NT2/D1 (cell line): ENCODE results near the gene CCDC7.
"Not testable (repeated sequence)": the region's sequence is repeated elsewhere in the genome, so short reads cannot be mapped to it uniquely, and the experiment has no call there.

Experiments used
- DNase-seq: peaks from one replicate; pipeline ENCODE4 v3.0.0-alpha.2; 2011; ENCODE audit warnings: low read depth, low spot score
- H3K27me3 ChIP-seq: 2 replicates; pipeline ENCODE4 v1.6.0; 2011; ENCODE audit warnings: mild to moderate bottlenecking; ENCODE audit not compliant: insufficient read length, insufficient read depth
- H3K36me3 ChIP-seq: 2 replicates; pipeline ENCODE4 v1.6.1; 2011; ENCODE audit warnings: mild to moderate bottlenecking, low read length, mixed read lengths; ENCODE audit not compliant: insufficient read depth, insufficient read length
- H3K4me1 ChIP-seq: 2 replicates; pipeline ENCODE4 v1.5.1; 2011; ENCODE audit not compliant: insufficient read depth, insufficient read length
- H3K4me3 ChIP-seq: 2 replicates; pipeline ENCODE4 v1.5.1; 2011; ENCODE audit warnings: low read depth; ENCODE audit not compliant: insufficient read length
- H3K9ac ChIP-seq: 2 replicates; pipeline ENCODE4 v1.6.0; 2011; ENCODE audit warnings: low read depth; ENCODE audit not compliant: insufficient read length
- H3K9me3 ChIP-seq: 2 replicates; pipeline ENCODE4 v1.5.1; 2011; ENCODE audit warnings: mild to moderate bottlenecking, low read length; ENCODE audit not compliant: insufficient read depth
- SUZ12 ChIP-seq: IDR thresholded peaks from 2 replicates; pipeline ENCODE4 v1.6.1; 2011; ENCODE audit not compliant: insufficient read length, insufficient read depth; ENCODE audit errors: extremely low read depth
- YY1 ChIP-seq: IDR thresholded peaks from 2 replicates; pipeline ENCODE4 v1.6.1; 2011; ENCODE audit not compliant: insufficient read length, insufficient read depth
- ZNF274 ChIP-seq: IDR thresholded peaks from 2 replicates; pipeline ENCODE4 v1.6.1; 2011; ENCODE audit warnings: mild to moderate bottlenecking, low read depth, low read length

The CCDC7 gene

DNA sequence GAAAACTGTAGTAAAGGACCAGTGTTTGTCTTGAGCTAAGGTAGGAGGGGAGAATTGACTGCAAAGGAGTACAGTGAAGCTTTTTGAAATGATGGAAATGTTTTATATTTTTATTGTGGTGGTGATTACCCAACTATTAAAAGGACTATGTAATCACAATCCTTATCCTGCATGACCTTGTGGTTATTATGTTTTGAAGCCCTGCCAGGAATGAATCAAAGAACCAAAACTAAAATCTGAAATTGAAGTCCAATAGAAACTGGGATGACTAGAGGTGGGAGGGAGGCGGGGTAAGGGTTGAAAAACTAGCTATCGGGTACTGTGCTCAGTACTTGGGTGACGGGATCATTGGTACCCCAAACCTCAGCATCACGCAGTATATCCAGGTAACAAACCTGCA, 8.2 kb downstream of the CCDC7 start:
- DNase-seq = no peak

DNA sequence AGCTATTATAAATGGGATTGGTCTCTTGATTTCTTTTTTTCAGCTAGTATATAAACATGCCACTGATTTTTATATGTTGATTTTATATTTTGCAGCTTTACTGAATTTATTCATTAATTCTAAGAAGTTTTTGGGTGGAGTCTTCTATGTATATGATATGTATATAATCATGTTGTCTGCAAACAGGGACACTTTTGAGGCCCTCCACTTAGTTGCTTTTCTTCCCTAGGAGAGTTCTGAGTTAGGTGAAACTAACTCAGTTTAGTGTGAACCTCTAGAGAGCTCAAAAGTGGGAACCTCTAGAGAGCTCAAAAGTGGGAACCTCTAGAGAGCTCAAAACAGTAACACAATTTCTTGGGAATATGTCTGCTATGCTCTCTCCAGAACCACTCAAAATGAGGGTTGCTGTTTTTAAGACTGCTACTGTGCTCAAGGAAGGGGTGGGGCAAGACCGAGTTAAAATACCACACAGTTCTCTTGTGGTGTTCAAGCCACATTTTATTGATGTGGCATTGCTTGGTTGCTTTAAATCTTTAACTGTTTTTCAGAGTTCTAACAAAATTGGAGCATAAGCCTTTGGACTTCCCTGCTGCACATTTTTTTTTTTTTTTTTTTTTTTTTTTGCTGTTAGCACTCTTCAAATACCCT, 13.2 kb downstream of the CCDC7 start:
- no peaks in the 10 kb centered on the region for H3K36me3 ChIP-seq
- TF ChIP-seq SUZ12 (no peak), ZNF274 (no peak), YY1 (no peak)
- DNase-seq = no peak
- H3K4me1 ChIP-seq = no peaks in the 10 kb centered on the region
- no peaks in the 10 kb centered on the region for H3K9me3 ChIP-seq
- H3K4me3 ChIP-seq = no peak overlapping the region
- no peaks in the 10 kb centered on the region for H3K27me3 ChIP-seq
- H3K9ac ChIP-seq = no peak overlapping the region

More for the DNA sequence above, 8.2 kb downstream of the CCDC7 start:
- Histone ChIP-seq H3K4me3 (no peak overlapping the region), H3K4me1 (no peaks in the 10 kb centered on the region), H3K36me3 (peaks cover 2% of the 10 kb centered on the region), H3K27me3 (no peaks in the 10 kb centered on the region), H3K9ac (no peak overlapping the region), H3K9me3 (no peaks in the 10 kb centered on the region)
- TF ChIP-seq SUZ12 (no peak), YY1 (no peak), ZNF274 (no peak)

DNA sequence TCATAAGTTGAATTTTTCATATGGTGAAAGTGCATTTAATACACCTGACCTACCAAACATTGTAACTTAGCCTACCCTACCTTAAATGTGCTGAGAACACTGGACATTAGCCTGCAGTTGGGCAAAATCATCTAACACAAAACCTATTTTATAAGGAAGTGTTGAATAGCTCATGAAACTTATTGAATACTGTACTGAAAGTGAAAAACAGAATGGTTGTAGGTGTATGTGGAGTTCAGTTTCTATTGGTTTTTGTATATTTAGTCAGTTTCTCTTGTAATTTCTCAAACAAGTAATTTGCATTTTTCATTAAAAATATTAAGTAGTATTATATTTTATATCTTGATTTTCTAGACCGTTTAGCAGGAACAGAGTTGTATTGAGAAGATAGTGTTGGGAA, 15.3 kb downstream of the CCDC7 start:
- DNase-seq = no peak
- no peaks in the 10 kb centered on the region for H3K4me1 ChIP-seq
- TF ChIP-seq SUZ12 (no peak), ZNF274 (no peak), YY1 (no peak)
- no peaks in the 10 kb centered on the region for H3K9me3 ChIP-seq
- no peak overlapping the region for H3K4me3 ChIP-seq
- H3K27me3 ChIP-seq = no peaks in the 10 kb centered on the region
- no peaks in the 10 kb centered on the region for H3K36me3 ChIP-seq
- no peak overlapping the region for H3K9ac ChIP-seq

- Histone ChIP-seq H3K9me3 (no peaks in the 10 kb centered on the region), H3K27me3 (no peaks in the 10 kb centered on the region), H3K36me3 (no peaks in the 10 kb centered on the region), H3K4me1 (no peaks in the 10 kb centered on the region), H3K4me3 (no peak overlapping the region), H3K9ac (no peak overlapping the region)
- no peak for DNase-seq
- no peak for TF ChIP-seq ZNF274
- TF ChIP-seq SUZ12 = no peak
- no peak for TF ChIP-seq YY1
These were observed 25.3 kb downstream of the CCDC7 start for GRCh38 chr10:32471232-32471631.

- Histone ChIP-seq H3K9ac (no peak overlapping the region), H3K36me3 (no peaks in the 10 kb centered on the region), H3K9me3 (peaks cover 10% of the 10 kb centered on the region; the same call in 1 of the 2 replicates), H3K27me3 (no peaks in the 10 kb centered on the region), H3K4me3 (no peak overlapping the region), H3K4me1 (no peaks in the 10 kb centered on the region)
- TF ChIP-seq SUZ12 (no peak), ZNF274 (no peak)
- DNase-seq = no peak
These were observed 31.6 kb downstream of the CCDC7 start for GRCh38 chr10:32477499-32477898.

GRCh38 chr10:32481606-32482005, 35.7 kb downstream of the CCDC7 start:
- Histone ChIP-seq H3K4me1 (no peaks in the 10 kb centered on the region), H3K9me3 (peaks cover 10% of the 10 kb centered on the region; the same call in 1 of the 2 replicates), H3K36me3 (no peaks in the 10 kb centered on the region), H3K27me3 (no peaks in the 10 kb centered on the region), H3K4me3 (no peak overlapping the region), H3K9ac (no peak overlapping the region)
- TF ChIP-seq YY1 (no peak), ZNF274 (no peak)
- DNase-seq = no peak

GRCh38 chr10:32483019-32483502, 37.1 kb downstream of the CCDC7 start:
- H3K4me1 ChIP-seq, H3K36me3 ChIP-seq, H3K4me3 ChIP-seq, H3K9ac ChIP-seq, DNase-seq, H3K27me3 ChIP-seq: not testable (repeated sequence)
- H3K9me3 ChIP-seq = peaks cover 10% of the 10 kb centered on the region

DNA sequence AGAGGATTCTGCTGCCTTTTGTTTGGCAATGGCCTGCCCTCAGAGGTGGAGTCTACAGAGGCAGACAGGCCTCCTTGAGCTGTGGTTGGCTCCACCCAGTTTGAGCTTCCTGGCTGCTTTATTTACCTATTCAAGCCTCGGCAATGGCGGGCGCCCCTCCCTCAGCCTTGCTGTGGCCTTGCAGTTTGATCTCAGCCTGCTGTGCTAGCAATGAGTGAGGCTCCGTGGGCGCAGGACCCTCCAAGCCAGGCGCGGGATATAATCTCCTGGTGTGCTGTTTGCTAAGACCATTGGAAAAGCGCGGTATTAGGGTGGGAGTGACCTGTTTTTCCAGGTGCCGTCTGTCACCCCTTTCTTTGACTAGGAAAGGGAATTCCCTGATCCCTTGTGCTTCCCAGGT, 42.1 kb downstream of the CCDC7 start:
- H3K36me3 ChIP-seq, H3K27me3 ChIP-seq, DNase-seq, H3K4me3 ChIP-seq, H3K4me1 ChIP-seq, H3K9ac ChIP-seq: not testable (repeated sequence)
- peaks cover 14% of the 10 kb centered on the region; the same call in 1 of the 2 replicates for H3K9me3 ChIP-seq
